Fibroblast of skin of back (primary cell): ENCODE results near the gene KIF26B.

Experiments used
- DNase-seq: peaks from one replicate; pipeline ENCODE4 v3.0.0-alpha.2; 2013

Gene KIF26B

DNA sequence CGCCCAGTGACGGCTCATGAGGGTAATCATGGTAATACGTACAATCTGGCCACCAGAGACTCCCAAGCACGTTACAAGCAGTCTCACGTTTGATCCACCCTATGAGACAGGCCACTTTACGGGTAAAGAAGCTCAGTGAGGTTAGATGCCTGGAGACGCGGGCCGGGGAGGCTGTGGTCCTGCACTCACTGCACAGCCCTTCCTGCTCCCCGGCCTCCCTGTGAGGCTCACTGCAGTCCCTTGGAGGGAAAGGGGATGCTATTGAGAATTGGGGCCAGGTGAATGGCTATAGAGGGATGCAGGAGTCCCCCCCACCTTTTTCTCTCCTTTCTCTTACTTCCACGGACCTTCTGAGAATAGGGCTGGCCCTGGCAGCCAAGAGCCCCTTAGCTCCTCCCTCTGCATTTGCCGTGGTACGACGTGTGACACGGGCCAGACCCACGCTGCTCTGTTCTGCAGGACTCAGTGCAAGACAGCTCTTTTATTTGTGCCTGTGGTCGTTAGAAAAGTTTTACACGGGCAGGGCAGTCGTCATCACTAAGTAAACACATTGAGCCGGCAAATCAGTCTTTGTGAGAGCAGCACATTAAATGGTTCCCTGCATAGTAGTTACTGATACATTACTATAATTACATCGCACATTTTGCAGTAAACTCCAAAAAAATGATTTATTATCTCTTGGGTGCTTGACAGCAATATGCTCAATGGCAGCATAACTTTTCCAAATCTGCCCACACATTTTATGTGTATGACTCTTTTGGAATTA, 18.8 kb downstream of the KIF26B start:
- no peak for DNase-seq

DNA sequence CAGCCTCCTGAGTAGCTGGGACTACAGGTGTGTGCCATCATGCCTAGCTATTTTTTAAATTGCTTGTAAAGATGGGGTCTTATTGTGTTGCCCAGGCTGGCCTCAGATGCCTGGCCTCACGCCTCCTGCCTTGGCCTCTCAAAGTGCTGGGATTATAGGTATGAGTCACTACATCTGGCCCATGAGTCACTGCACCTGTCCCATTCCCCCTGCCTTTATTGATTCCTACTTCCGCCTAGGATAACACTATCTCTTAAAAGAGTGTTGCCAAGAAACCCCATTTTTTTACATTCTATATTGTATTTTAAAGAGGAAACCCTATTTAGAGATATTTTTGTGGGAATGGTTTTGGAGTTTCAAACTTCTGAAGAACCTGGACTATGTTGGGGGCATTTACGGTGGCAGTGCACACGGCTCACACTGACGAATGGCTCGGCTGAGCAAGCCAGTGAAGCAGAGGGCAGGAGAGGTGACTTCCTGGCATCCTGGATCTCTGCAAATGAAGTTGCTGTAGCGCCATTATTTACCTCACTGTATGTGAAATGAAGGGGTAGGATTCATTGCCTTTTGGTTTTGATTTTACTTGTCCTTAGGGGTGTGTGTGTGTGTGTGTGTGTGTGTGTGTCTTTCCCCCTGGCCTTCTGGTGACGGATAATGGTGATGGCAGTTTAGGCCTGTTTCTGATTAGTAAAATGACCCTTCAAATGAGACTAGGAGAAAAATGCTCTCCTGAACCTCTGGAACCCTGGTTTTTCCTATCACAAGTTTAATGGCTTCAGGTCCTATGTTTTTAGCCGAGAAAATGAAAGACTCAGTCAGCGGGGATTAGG, 22.5 kb downstream of the KIF26B start:
- no peak for DNase-seq

DNA sequence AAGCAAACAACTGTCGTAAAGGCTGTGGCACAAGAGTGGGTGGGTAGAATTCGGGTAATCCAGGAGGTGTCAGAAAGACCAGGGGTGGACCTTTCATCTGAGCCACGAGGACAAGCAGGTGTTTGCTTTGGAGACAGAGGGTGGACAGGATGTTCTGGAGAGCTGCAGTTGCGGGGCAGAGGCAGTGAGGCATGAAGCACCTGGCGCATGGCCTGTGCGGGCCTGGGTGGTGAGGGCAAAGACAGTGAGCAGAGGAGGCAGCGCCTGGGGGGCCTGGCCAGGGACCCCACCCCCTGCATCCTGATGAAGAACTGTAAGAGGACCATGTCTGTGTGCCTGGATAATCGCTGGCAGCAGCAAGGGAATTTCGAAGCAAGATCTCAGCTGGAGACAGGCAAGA, 24.9 kb downstream of the KIF26B start:
- DNase-seq: no peak

- no peak for DNase-seq
Measured at GRCh38 chr1:245180496-245181157, 25.8 kb downstream of the KIF26B start.

GRCh38 chr1:245181158-245181517, 26.4 kb downstream of the KIF26B start:
- DNase-seq: no peak

GRCh38 chr1:245182028-245182427, 27.2 kb downstream of the KIF26B start:
- DNase-seq: no peak

DNA sequence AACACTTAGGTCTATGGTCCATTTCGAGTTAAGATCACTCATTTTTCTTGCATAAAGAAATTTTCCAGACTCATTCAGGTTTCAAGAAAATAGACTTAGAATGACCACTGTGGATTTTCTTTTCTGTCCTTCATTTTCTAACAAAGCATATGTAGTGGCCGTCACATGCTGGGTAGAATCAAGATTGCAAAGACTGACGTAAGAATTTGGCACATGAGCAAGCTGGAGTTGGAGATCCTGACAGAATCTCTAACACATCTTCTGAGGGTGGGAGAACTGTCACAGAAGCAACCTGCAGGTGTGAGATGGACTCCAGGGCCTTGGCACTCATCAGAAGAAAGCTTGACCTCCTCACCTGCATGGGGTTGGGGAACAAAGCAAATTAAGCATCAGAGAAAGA, 28.6 kb downstream of the KIF26B start:
- no peak for DNase-seq

DNA sequence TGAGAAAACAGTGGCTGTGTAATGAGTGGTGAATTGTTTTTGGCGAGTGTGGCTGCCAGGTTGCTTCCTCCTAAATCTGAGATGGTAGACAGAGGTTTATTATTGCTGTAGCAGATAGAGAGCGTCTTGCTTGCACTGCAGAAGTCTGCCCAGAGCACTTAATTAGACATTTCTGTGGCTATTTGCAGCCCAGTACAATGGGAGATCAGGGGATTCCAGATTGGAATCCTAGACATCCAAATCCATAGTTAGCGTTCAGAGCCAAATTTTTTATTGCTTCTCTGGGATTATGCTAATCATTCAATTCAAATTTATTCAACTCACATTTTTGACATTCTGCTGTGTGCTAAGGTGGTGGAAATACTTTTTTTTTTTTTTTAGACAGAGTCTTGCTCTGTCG, 30.0 kb downstream of the KIF26B start:
- no peak for DNase-seq

GRCh38 chr1:245188403-245188802, 33.6 kb downstream of the KIF26B start:
- no peak for DNase-seq

DNA sequence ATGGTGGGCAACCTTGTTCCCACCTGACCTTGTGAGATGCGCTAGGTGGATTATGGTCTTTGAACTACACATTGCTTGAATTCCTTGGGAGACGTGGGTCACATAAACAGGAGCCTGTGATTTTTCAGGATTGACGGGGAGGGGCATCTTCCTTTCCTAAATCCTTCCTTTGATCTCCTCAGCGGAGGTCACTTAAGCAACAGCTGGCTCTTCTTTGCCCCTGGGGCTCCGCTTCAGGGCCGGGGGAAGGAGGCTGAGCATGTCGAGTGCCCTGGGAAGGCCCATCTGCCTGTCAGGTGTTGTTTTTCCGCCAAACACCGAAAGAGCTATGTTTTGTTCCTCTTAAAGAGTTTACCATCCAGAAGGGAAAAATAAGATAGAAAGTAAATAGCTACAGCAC, 40.6 kb downstream of the KIF26B start:
- no peak for DNase-seq

- no peak for DNase-seq
Measured at GRCh38 chr1:245197121-245197520, 42.3 kb downstream of the KIF26B start.

GRCh38 chr1:245197911-245198379, 43.2 kb downstream of the KIF26B start:
- peak; percentile 46 for DNase-seq

DNA sequence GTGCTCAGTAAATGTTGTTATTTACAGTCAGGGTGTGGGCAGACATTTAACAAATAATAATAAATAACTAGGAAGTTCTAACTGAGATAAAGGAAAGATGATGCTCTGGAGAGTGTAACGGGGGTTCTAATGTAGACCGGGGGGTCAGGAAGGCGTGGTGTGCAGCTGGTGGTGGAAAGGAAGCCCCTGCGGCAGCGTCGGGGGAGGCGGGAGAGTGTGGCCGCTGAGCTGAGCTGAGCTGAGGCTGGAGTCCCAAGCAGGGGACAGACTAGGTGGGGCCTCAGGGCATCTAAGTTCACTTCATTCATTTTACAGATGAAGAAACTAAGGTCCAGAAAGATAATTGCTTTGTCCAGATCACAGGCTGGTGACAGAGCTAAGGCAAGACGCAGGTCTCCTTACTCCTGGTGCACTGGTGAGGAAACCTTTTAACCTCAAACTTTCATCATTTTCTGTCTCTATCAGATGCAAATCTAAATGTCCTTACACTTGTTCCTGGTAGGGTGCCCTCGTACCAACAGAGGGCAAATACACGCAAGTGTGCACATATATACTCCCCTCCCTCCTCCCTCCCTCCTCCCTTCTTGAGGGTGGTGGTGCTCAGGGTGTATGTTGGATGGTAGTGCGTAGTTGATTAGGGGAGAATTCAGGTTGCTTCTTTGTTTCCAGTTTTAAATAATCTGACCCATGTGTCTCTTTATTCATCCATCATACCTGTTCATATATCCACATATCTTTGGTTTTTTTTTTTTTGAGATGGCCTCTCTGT, 44.1 kb downstream of the KIF26B start:
- no peak for DNase-seq

GRCh38 chr1:245200146-245200545, 45.4 kb downstream of the KIF26B start:
- no peak for DNase-seq

- DNase-seq: no peak
Measured at GRCh38 chr1:245201201-245201600, 46.4 kb downstream of the KIF26B start.

DNA sequence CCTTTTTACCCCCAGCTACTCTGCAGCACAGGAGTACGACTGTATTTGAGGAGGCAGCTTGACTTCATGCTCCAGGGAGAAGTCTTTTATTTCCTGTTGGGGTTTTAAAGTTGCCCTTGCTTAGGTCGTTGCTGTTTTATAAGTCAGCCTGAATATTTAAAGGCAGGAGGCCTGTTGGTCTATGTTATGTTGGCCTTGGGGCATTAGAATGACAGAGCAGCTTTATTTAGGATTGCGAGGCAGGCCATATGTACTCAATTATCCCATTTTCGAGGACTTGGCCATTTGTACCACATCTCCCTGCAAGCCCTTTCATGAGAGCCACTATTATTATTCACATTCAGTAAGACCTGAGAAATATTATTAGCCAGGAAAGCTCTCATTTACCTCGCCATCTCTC, 47.0 kb downstream of the KIF26B start:
- DNase-seq: no peak

GRCh38 chr1:245205396-245205795, 50.6 kb downstream of the KIF26B start:
- no peak for DNase-seq

DNA sequence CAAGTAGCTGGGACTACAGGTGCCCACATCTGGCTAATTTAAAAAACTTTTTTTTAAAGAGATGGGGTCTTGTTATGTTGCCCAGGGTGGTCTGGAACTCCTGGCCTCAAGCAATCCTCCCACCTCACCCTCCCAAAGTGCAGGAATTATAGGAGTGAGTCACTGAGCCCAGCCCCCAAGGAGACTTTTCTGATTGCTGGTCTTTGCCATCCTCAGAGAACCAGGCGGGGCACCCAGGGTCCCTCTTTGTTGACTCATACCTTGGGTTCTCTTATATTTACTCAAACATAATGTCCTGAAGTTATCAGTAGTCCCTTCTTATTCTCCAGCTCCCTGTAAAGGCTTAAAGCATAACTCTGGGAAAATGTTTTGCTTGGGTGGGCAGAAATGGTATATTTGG, 51.1 kb downstream of the KIF26B start:
- no peak for DNase-seq

DNA sequence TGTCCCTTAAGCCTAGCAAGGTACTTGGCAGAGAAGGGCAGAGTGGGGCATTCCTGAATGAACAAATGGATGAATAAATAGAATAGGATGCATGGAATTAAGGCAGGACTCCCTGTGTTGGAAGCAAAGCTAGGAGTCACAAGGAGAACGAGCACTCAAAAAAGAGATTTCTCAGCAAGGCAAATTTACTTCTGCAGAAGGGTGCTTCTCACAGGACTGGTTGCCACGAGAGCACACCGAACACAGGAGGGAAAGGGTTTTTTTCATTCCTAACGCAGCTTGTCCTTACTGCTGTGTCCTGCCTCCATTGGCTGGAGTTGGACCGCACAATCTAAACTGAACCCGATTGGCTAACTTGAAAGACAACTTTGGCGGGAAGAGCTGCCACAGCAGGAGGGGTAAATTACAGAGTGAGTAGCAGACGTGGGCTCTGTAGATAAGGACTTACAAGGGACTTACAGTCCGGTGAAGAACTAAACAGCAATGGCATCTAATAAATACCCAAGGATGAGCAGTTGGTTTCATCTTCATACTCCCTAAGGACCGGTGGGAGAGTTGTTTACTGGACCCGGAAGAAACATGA, 52.4 kb downstream of the KIF26B start:
- no peak for DNase-seq

- no peak for DNase-seq
Measured at GRCh38 chr1:245207801-245208200, 53.0 kb downstream of the KIF26B start.

- DNase-seq: peak; percentile 52
Measured at GRCh38 chr1:245209658-245210435, 55.1 kb downstream of the KIF26B start.
